RPMI8226 (cell line): Measurements from ENCODE around the gene F12.

ENCODE experiments used
- DNase-seq: peaks from one replicate; pipeline ENCODE4 v3.0.0-alpha.2; 2015

Gene F12

DNA sequence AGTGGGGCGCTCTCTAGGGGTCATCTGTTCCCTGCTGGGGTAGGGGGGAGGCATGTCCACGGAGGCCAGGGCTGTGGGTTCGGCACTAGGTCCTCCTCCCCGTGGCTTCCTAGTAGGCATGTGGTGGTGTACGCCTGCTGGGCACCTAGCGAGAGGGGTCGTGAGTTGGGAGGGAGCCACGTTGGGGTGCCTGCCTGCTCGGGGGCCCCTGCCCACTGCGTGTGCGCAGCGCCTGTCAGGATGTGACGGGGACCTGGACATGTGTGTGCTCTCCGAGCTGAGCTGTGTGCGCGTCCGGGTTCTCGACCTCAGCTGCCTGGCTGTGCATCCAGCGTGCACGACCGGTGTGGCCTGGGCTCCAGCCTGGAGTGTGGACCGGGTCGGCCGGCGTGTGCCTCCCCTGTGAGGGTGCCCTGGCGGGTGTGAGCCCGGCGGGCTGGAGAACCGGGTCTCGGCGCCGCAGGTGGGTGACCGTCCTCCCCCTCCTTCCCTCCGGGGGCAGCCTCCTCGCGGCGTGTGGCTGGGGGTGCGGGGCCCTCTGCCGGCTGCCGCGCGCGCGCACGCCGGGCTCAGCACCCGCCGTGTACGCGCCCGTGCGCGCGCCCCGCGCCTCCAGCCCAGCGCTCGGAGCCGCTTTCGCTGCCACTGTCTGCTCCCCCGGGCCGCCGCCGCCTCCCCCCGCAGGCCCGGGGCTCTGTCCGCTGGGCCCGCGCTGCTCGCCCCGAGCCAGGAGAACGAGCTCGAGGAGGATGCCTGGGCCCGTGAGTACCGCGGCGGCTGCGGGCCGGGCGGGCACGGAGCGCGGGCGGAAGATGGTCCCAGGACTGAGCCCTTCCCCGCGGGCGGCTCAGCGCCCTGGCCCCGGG lies 37.1 kb upstream of the F12 start, which contains the start of gene PRR7:
PRR7 (plus strand) TSS at position 615 of the 866 bp plus-strand sequence. CDS start 8,254 bp downstream, outside the sequence.
- peak; percentile 87 for DNase-seq

DNA sequence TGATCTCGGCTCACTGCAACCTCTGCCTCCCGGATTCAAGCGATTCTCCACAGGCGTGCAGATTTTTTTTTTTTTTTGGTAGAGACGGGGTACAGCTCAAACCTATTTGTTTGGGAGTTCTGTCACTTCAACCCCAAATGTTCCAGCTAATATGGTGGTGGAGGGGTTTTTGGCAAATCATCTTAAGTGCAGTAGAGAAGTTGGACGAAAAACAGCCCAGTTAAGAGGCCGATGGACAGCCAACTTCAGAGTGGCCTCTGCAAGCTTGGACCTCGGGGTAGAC lies 36.5 kb upstream of the F12 start:
- DNase-seq, result no peak

DNA sequence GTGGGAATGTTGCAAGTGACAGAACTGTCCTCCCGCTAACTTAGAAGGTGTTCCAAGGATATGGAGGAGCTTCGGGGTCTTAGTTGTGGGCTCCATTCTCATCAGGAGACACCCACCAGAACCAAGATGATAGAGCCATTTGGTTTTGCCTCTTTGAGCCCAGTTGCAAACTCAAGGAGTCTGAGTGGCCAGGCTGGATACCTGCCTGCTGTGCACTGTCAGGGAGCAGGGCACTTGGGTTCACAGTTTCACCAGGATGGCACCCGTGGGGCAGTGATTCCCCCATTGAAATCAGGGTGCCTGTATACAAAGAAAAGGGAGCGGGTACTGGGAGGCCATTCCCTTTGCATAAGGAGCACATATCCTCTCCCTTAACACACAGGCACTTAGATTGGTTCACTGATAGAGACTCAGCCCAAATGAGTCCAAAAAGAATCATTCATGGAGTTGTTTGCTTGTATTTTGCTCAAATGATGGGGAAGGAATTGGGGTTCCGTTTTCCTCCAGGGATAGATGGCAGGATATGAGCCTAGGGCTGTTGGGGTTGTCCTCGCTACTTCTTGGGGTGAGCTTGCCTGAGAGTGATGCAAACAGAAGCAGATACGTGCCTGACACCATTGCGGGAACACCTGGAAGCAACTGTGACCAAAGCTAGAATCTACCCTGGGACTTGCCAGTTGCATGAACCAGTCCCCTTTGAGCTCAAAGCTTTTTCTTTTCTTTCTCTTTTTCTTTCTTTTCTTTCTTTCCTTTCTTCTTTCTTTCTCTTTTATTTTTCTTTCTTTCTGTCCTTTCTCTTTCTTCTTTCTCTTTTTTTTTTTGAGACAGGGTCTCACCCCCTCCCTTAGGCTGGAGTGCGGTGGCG lies 35.9 kb upstream of the F12 start:
- peak; percentile 25 for DNase-seq

DNA sequence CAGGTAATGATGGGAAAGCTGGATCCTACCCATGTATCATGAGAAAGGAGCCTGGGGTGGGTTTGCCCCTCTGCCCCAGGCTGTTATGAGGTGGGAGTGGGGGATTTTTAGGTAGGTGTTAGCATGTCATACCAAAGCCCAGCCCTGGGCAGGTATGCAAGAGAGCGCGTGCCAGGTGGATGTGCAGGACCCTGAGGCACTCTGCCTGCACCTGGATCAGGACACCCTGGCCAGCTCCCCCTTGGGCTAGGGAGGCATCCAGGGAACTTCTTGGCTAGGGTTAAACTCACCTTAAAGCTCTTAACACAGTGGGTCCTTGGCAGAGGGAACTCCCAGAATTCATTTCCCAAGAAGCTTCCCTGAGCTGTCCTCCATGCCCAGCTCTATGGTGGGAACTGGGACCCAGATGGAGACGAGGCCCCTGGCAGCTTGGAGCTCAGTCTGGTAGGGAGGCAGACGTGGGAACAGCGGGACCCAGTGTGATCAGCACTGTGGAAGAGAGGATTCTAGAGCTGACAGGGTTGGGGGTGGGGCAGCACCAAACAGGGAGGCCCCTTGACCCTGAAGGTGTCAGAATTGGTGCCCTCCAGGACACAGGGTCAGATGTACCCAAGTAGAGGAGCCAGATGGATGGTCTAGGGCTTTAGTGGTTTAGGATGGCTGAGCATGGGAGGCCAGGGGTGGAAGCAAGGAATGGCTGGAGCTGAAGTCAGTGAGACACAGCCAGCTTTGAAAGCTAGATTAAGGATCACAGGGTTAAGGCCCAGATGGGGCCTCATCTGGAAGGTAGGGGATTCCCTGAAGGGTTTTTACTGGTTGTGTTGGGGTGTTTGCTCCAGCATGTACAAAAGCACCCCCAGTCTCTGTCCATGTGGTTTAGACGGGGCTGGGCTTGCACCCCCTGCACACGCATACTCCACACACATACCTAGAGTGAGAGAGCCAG lies 35.0 kb upstream of the F12 start:
- no peak for DNase-seq

DNA sequence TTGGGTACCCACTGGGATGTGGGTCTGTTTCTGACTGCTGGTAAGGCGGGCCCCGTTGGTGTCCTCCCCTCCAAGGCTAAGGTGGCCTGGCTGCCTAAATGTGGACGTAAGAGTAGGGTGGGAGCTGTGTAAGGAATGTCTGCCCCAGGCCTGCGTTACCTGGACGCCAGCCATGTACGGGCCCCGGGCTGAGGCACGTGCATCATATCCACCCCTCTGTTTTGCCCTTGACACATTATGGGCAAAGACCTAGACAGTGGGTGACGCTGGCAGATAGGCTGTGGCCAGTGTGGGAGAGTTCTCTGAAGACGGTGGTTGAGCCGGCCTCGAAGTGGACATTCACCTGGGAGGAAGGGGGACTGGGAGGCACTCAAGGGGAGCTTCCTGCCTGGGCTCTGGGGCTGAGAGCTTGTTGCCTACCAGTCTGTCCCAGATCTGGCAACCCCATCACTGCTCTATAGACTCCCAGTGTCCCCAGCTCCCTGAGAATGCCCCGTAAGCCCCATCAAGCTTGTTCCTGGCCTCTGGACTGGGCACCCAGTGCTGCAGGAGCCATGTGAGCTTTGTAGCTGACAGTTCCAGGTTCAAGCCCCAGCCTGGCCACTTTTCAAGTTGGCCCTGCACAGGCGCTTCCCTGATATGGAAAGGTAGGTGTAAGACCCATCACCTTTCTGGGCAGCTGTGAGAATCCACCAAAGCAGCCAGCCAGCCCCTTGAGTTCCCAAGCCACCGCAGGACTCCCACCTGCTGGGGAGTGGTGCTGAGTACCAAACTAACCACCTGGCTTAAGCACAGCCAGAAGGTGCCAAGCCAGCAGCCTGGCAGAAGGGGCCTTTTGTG lies 34.0 kb upstream of the F12 start:
- no peak for DNase-seq

DNA sequence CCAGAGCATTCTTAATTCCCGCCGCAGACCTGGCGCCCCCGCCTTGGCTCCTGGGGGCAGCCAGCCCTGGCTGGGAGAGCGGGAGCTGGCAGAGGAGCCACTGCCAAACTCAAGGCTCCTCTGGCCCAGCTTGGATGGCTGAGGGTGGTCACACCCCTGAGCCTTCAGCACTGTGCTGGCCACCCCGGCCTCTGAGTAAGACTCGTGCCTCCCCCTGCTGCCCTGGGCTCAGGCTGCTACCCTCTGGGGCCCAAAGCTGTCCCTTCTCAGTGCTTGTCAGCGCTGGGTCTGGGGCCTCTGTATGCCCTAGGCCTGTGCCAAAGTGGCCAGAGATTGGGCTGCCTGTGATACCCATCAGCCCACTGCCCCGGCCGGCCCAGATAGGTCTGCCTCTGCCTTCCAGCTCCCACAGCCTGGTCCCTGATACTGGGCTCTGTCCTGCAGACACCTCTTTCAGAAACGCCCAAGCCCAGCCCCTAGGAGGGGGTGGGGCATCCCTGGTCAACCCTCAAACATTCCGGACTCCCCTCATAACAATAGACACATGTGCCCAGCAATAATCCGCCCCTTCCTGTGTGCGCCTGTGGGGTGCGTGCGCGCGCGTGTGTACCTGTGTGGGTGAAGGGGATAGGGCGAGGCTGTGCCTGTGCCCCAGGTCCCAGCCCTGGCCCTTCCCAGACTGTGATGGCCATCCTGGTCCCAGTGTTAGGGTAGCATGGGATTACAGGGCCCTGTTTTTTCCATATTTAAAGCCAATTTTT lies 32.9 kb upstream of the F12 start:
- no peak for DNase-seq

DNA sequence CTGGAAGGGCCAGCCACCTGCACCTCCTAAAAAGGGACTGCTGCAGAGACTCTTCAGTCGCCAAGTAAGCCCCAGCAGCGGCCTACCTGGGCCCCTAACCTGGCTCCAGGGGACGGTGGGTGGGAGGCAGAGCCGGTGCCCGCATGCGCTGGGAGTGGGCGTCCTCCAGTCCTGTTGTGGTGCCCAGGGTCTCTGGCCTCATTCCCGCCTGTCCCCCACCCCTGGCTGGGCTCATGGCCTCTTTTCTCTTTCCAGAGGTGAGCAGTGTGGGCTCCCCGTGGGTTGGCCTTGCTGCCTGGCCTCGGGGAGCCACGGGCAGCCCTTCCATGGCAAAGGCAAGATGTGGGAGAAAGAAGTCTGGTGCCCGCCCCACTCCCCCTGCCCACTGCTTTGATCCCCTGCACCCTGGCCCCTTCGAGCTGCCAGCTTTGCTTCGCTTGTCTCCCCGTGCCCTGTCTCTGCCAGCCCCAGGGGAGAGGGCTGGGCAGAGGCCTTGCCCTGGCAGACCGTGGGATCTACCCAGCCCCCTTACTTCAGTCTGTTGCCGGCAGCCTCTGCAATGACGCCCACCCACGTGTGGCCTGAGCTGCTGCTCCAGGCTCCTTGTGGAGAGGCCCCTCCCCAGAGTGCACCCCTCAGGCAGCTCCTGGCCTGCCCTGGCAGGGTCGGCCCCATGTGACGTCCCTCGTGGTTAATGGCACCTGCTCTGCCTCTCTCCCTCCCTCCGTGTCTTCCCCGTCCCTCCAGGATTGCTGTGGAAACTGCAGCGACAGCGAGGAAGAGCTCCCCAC lies 31.8 kb upstream of the F12 start:
- DNase-seq, result no peak

DNA sequence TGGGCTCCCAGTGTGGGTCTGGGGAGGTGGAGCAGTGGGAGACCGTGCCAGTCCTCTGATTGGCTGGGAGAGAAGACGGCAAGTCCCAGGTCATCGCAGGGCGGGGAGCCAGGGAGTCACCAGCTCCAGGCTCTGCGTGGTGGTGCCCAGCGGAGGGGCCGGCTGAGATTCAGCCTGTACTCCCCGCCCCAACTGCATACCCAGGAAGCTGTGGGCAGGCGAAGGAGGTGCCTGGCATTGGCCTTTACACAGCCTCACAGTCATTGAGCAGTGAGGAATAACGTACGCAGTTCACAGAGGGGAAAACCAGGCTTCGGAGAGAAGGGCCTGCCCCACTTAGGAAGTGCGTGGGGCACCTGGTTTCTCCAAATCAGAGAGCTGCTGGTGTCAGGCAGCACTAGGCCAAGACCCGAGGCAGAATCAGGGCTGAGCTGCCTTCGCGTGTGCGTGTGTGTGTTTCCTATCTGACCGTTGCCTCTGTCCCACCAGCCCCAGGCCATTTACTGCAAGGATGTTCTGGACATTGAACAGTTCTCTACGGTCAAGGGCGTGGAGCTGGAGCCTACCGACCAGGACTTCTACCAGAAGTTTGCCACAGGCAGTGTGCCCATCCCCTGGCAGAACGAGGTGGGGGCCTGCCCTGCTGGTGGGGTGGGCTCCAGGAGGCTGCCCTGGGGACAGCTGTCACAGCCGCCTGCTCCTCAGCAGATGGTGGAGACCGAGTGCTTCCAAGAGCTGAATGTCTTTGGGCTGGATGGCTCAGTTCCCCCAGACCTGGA lies 31.0 kb upstream of the F12 start:
- DNase-seq, result no peak

DNA sequence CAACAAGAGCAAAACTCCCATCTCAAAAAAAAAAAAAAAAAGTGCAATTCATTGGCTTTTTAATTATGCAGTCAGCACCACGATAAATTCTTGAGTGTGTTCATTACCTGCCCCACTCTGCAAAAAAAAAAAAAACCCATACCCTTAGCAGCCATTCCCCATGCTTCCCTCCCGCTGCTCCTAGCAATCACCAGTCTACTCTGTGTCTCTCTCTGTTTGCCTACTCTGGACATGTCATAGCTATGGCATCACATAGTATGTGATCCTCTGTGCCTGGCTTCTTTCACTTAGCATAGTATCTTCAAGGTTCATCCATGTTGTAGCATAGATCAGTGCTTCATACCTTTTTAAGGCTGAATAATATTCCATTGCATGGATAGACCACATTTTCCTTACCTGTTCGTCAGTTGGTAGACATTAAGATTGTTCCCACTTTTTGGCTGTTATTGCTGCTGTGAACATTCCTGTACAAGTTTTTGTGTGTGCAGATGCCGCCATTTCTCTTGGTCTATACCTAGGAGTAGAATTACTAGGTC lies 30.2 kb upstream of the F12 start:
- DNase-seq, result no peak

DNA sequence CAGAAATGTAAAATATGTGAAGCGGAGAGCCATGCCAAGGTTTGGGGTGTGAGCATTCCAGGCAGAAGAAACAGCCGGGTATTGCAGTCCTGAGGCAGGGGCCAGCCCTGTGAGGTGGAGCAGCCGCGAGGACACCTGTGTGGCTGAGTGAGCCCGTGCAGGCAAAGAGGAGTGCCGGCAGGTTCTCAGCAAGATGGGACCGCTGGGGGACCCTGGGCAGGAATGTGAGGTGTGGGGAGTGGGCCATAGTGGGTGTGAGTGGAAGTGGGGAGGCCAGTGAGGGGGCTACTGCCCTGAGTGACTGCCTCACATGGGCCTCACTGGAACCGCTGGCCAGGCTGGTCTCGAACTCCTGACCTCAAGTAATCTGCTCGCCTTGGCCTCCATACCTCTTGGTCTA lies 29.1 kb upstream of the F12 start:
- DNase-seq, result no peak

DNA sequence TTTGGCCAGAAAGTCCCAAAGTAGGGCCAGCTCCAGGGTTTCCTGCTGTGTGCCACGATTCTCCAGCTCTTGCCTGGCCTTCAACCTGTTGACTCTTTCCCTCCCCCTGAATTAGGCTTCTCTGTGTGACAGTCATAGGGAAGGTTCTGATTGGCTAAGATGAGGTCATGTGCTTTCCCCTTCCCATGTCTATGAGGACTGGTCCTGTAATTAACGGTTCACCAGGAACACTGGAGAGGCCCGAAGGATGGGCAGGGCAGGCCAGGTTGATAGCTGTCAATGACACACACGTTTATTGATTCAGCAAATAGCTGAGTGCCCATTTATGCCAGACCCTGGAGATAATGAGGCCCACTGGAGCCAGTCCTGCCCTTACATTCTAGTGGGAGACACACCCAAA lies 28.3 kb upstream of the F12 start:
- DNase-seq, result no peak

DNA sequence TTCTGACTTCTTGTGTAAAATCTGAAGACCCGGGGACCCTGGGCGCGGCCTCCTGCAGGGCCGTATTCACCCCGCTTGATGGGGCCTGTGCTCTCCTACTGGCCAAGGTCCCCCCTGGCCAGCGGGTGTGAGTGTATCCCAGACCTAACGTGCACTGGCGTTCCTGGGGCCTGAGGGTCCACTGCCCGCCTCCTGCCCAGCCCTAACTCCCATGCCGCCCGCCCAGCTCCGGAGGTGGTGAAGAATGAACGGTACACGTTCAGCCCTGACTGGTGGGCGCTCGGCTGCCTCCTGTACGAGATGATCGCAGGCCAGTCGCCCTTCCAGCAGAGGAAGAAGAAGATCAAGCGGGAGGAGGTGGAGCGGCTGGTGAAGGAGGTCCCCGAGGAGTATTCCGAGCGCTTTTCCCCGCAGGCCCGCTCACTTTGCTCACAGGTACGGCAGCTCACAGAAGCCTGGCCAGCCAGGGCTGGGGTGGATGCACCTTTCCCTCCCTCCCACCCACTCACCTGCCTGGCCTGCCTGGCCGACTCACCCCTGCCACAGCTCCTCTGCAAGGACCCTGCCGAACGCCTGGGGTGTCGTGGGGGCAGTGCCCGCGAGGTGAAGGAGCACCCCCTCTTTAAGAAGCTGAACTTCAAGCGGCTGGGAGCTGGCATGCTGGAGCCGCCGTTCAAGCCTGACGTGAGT lies 26.6 kb upstream of the F12 start:
- DNase-seq, result no peak

DNA sequence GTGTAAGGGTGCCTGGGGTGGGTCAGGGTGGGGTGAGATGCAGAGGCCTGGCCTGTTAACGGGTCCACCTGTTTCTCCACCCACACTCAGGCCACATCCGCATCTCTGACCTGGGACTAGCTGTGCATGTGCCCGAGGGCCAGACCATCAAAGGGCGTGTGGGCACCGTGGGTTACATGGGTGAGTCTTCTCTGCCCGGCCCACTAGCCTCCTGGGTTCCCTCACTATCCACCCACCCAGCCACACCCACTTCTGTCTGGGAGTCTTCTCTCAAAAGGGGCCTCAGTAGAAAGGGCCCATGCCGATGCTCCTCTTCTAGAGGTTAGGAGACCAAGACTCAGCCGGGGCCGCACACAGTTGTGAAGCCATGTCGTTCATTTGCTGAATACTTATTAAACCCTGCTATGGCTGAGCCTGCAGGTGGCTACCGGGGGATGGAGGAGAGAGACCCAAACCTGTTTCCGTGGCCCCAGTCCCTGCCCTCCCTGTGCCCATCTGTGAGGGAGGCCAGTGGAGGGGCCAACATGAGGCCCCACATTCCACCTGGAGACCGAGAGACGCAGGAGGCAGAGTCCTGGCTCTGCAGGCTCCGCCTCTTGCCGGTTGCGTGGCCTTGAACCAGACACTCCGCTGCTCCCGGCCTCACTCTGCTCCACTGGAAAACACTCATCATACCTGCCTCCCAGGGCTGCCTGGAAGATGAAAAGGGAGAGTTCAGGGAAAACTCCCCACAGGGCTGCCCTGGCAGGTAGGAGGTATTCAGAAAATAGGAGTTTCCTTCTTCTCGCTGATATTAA lies 25.8 kb upstream of the F12 start:
- no peak for DNase-seq

DNA sequence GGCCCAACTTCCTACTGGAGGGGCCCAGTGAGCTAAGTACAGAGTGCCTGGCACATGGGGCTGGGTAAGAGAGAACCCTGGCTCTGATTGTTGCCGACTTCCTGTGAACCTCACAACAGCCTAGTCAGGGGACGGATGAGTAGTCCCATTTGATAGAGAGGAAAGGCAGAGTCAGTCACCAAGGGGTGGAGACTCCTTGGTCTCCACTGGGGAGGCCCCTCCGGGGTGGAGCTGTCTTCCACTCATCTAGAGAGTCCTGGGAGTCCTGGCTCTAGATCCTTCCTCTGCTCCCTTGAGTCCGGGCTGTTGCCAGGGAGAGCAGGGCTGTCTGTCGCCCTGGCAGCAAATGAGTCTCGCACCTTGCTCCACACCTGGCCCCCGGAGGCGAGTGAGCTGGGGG lies 25.1 kb upstream of the F12 start:
- no peak for DNase-seq

DNA sequence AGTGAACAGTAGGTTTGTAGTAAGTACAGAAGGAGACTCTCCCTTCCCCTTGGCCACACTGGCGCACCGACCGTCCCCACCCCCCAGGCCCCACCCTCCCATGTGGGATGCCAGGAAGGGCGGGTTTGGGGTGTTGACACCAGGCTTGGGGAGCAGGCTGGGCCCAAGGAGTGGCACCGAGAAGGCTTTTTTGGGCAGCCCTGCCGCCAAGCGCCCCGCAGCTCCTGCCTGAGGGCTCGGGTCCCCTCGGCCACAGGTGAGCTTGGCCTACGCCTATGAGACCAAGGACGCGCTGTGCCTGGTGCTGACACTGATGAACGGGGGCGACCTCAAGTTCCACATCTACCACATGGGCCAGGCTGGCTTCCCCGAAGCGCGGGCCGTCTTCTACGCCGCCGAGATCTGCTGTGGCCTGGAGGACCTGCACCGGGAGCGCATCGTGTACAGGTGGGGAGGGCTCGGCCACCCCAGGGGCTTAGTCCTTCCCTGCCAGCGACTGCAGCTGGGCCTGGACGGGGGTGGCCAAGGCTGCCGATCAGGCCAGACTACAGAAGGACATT lies 24.4 kb upstream of the F12 start:
- no peak for DNase-seq

DNA sequence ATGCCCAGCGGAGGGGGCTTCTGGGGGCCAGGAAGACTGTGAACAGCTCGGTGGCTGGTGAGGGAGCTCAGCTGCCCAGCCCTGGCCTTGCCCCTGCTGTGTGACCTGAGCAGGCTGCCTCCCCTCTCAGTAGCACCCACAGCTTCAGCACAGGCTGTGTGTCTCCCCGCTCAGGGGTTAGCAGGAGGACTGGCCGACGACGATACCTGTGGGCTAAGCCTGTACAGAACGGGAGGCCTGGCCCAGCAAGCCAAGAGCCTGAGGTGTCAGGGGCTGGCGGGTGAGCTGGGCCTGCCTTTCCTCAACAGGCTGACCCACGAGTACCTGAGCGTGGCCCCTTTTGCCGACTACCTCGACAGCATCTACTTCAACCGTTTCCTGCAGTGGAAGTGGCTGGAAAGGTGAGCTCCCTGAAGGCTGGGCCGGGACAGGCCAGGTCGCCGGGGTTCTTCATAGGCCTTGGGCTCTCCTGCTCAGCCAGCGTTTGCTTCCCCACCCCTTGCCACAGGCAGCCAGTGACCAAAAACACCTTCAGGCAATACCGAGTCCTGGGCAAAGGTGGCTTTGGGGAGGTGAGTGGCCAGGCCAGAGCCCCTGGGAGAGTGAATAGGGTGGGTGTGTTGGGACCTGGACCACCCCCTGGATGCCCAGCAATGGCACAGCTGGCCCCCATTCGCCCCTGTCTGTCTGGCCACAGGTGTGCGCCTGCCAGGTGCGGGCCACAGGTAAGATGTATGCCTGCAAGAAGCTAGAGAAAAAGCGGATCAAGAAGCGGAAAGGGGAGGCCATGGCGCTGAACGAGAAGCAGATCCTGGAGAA lies 23.7 kb upstream of the F12 start:
- DNase-seq, result no peak
